ENCODE data around the gene CHRM2.
A peak's percentile ranks its signal among the peaks of the same experiment; 100 is the strongest.

Gene CHRM2

DNA sequence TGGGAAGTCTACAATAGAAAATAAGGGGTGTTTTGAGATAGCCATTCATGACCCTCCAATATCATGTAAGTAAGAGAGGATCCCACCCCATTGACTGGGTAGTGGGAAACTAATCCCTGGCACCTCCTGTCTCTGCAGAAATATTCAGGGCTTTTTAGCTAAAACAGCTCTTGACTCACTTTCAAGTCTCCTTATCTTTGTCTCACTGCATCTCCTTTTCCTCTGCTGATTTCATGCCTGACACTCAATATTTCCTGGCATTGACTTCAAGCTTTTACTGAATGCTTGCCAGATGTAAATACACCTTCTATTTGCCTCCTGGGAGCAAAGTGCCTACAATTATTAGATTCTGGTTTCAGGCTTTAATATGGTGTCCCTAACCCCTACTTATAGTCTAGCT lies 57.1 kb downstream of the CHRM2 start:
- Histone ChIP-seq H3K4me3 (ENCODE audit: low read length in 2 of 2) (no peak overlapping the region), H3K9ac (ENCODE audit: low read length in 2 of 2) (no peak overlapping the region), H3K36me3 (ENCODE audit: control insufficient read depth in 2 of 2, insufficient read depth in 2 of 2, low read length in 2 of 2) (peaks cover 2 to 6% of the 10 kb centered on the region in 2 donors), H3K27me3 (ENCODE audit: control insufficient read depth in 1 of 2, insufficient read depth in 2 of 2, low read length in 2 of 2) (no peaks in the 10 kb centered on the region), H3K4me1 (ENCODE audit: control insufficient read depth, insufficient read depth, low read length) (peaks cover 7% of the 10 kb centered on the region), H3K27ac (ENCODE audit: low read length) (no peak overlapping the region), H3K9me3 (ENCODE audit: control insufficient read depth in 2 of 2, low read length in 2 of 2) (no peaks in the 10 kb centered on the region)

DNA sequence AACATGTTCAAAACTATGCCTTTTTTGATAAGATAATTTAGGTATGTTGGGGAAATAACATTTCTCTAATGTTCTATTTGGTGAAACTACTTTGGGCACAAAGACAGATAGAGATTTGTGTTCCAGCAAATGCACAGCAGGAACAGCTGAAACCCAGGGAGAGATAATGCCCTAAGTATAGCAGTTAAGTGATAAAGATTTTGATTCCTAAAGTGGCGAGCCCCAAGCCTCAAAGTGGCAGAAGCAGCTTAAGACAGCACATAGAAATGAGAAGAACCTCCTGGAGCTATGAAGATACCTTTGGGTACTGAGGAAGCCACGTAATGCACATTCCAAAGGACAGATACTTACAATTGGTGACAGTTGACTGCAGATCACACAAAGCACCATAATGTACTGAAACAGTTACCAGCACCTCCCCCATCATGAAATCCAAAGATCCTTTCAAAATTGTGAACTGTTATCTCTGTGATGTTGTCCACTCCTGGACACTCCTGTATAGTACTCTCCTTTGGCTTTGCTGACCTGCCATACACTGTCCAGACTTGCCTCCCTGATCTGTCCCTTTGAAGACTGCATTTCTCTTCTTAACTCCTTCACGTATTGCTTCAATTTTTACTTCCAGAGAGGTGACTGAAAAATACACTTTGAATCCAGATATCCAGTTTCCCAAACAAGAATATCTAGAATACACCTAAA lies 62.9 kb downstream of the CHRM2 start:
- Histone ChIP-seq H3K9me3 (ENCODE audit: control insufficient read depth in 2 of 2, low read length in 2 of 2) (no peaks in the 10 kb centered on the region), H3K4me3 (ENCODE audit: low read length in 2 of 2) (no peak overlapping the region), H3K27me3 (ENCODE audit: control insufficient read depth in 1 of 2, insufficient read depth in 2 of 2, low read length in 2 of 2) (no peaks in the 10 kb centered on the region), H3K4me1 (ENCODE audit: control insufficient read depth, insufficient read depth, low read length) (peaks cover 5% of the 10 kb centered on the region), H3K36me3 (ENCODE audit: control insufficient read depth in 2 of 2, insufficient read depth in 2 of 2, low read length in 2 of 2) (no peaks in the 10 kb centered on the region), H3K27ac (ENCODE audit: low read length) (no peak overlapping the region), H3K9ac (ENCODE audit: low read length in 2 of 2) (no peak overlapping the region)

DNA sequence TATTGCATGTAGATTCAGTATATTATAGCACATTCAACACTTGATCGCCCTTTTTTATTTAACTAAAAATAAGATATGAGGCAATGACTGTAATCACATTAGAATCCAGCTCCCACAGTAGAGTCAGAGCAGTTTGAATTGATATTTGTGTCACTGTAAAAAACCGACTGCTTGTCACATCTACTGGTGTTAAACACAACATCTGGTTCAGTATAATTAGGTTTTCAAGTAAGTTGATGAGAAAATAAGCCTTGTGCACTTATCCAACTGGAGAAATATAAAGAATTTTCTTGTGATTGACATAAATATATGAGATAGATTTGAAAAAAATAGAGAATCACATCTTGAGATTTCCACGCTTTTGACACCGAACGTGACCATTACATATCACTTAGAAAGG lies 69.0 kb downstream of the CHRM2 start:
- H3K4me3 ChIP-seq (ENCODE audit: low read length in 2 of 2), result no peak overlapping the region
- no peaks in the 10 kb centered on the region for H3K36me3 ChIP-seq (ENCODE audit: control insufficient read depth in 2 of 2, insufficient read depth in 2 of 2, low read length in 2 of 2)
- no peaks in the 10 kb centered on the region for H3K4me1 ChIP-seq (ENCODE audit: control insufficient read depth, insufficient read depth, low read length)
- no peaks in the 10 kb centered on the region for H3K27me3 ChIP-seq (ENCODE audit: control insufficient read depth in 1 of 2, insufficient read depth in 2 of 2, low read length in 2 of 2)
- H3K9me3 ChIP-seq (ENCODE audit: control insufficient read depth in 2 of 2, low read length in 2 of 2), result no peaks in the 10 kb centered on the region
- no peak overlapping the region for H3K9ac ChIP-seq (ENCODE audit: low read length in 2 of 2)
- H3K27ac ChIP-seq (ENCODE audit: low read length), result no peak overlapping the region

DNA sequence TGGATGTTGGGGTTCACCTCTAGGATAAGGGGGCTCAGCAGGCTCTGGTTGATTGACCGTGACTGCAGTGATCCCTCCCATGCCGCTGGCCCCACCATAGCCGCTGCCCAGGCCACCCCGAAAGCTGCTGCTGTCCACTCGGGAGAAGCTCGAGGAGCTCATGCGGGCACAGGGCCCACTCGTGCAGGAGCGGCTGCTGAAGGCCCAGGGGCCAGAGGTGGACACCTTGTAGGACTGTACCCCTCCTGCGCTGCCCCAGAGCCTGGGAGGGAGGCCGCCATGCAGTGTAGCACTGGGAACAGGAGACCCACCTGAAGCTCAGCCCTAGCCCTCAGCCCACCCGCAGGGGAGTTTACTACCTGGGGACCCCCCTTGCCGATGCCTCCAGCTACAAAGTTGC lies 70.0 kb downstream of the CHRM2 start:
- Histone ChIP-seq H3K4me1 (ENCODE audit: control insufficient read depth, insufficient read depth, low read length) (no peaks in the 10 kb centered on the region), H3K4me3 (ENCODE audit: low read length in 2 of 2) (no peak overlapping the region), H3K27ac (ENCODE audit: low read length) (no peak overlapping the region), H3K27me3 (ENCODE audit: control insufficient read depth in 1 of 2, insufficient read depth in 2 of 2, low read length in 2 of 2) (no peaks in the 10 kb centered on the region), H3K36me3 (ENCODE audit: control insufficient read depth in 2 of 2, insufficient read depth in 2 of 2, low read length in 2 of 2) (no peaks in the 10 kb centered on the region), H3K9ac (ENCODE audit: low read length in 2 of 2) (no peak overlapping the region), H3K9me3 (ENCODE audit: control insufficient read depth in 2 of 2, low read length in 2 of 2) (no peaks in the 10 kb centered on the region)

DNA sequence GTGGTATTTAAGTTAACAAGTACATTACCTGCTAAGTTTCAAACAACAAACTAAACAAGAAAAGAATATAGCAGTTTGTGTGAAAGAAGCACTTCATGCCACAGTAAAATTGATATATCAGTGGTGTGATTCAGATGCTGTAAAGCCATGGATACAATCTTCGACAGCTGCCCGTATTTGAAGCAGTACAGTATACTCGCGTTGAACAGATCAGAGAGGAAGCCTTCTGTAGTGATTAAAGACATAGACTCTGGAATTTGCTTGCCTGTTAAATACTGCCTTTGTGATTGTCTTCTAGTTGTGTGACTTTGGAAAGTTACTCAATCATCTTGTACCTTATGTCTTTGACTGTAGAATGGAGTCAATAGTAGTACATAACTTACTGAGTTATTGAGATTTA lies 71.7 kb downstream of the CHRM2 start:
- H3K4me3 ChIP-seq (ENCODE audit: low read length in 2 of 2), result no peak overlapping the region
- no peak overlapping the region for H3K27ac ChIP-seq (ENCODE audit: low read length)
- no peaks in the 10 kb centered on the region for H3K4me1 ChIP-seq (ENCODE audit: control insufficient read depth, insufficient read depth, low read length)
- no peaks in the 10 kb centered on the region for H3K27me3 ChIP-seq (ENCODE audit: control insufficient read depth in 1 of 2, insufficient read depth in 2 of 2, low read length in 2 of 2)
- no peaks in the 10 kb centered on the region for H3K36me3 ChIP-seq (ENCODE audit: control insufficient read depth in 2 of 2, insufficient read depth in 2 of 2, low read length in 2 of 2)
- no peak overlapping the region for H3K9ac ChIP-seq (ENCODE audit: low read length in 2 of 2)
- no peaks in the 10 kb centered on the region for H3K9me3 ChIP-seq (ENCODE audit: control insufficient read depth in 2 of 2, low read length in 2 of 2)

DNA sequence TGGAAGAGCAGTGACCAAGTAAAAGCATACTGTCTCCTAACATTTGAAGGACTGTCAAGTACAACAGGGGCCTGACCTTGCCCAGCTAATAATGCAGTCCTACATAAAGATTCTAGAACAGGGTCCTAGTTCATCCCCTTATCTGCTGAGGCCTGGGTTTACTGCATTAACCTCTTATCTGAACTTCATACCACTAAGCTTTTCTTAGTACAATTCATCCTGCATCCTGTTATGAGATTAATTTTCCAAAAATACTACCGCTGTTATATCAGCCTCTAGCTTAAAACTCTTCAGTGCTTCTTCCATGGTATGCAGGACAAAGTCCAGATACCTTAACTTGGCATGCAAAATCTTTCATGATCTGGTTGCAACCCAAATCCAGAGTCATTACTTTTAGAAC lies 72.5 kb downstream of the CHRM2 start:
- no peaks in the 10 kb centered on the region for H3K4me1 ChIP-seq (ENCODE audit: control insufficient read depth, insufficient read depth, low read length)
- H3K9me3 ChIP-seq (ENCODE audit: control insufficient read depth in 2 of 2, low read length in 2 of 2), result no peaks in the 10 kb centered on the region
- no peak overlapping the region for H3K9ac ChIP-seq (ENCODE audit: low read length in 2 of 2)
- no peaks in the 10 kb centered on the region for H3K36me3 ChIP-seq (ENCODE audit: control insufficient read depth in 2 of 2, insufficient read depth in 2 of 2, low read length in 2 of 2)
- no peak overlapping the region for H3K27ac ChIP-seq (ENCODE audit: low read length)
- no peak overlapping the region for H3K4me3 ChIP-seq (ENCODE audit: low read length in 2 of 2)
- no peaks in the 10 kb centered on the region for H3K27me3 ChIP-seq (ENCODE audit: control insufficient read depth in 1 of 2, insufficient read depth in 2 of 2, low read length in 2 of 2)

DNA sequence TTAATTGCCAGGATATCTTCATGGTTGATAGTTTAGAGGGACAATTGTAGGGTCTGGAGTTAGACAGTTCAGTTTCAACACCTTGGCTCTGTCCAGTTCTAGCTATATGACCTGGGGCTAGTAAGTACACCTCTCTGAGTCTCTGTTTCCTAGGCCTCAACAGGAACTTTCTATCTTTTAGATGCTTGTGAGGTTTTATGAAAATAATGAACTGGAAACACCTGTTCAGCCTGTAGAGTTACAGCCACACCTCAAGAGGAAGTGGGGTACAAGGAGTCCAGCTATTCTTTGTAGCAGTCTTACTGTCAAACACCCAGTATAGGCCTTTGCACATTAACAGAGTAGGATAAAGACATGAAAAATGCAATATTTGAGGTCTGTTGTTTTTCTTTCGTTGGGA lies 73.4 kb downstream of the CHRM2 start:
- Histone ChIP-seq H3K4me3 (ENCODE audit: low read length in 2 of 2) (no peak overlapping the region), H3K9me3 (ENCODE audit: control insufficient read depth in 2 of 2, low read length in 2 of 2) (no peaks in the 10 kb centered on the region), H3K9ac (ENCODE audit: low read length in 2 of 2) (no peak overlapping the region), H3K27me3 (ENCODE audit: control insufficient read depth in 1 of 2, insufficient read depth in 2 of 2, low read length in 2 of 2) (no peaks in the 10 kb centered on the region), H3K4me1 (ENCODE audit: control insufficient read depth, insufficient read depth, low read length) (no peaks in the 10 kb centered on the region), H3K27ac (ENCODE audit: low read length) (peak overlapping the region; percentile 25), H3K36me3 (ENCODE audit: control insufficient read depth in 2 of 2, insufficient read depth in 2 of 2, low read length in 2 of 2) (no peaks in the 10 kb centered on the region)

DNA sequence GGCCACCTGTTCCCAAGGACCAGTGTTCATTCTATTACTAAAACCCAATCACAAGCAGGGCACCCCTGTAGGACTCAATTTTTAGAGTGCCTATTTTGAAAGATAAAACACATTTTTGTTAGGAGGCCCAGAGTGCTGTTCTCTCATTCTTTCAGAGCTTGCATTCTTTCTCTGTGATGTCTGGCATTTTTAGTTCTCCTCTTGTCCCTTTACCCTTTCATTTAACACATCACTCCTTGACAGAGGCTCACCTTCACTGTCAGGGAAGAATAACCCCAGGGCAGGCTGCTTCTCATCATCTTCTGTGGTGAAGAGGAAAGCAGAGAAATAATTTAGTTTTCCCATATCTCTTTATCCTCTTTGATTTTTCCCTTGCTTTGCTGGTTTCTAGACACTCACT lies 73.9 kb downstream of the CHRM2 start:
- no peak overlapping the region for H3K4me3 ChIP-seq (ENCODE audit: low read length in 2 of 2)
- no peaks in the 10 kb centered on the region for H3K36me3 ChIP-seq (ENCODE audit: control insufficient read depth in 2 of 2, insufficient read depth in 2 of 2, low read length in 2 of 2)
- no peak overlapping the region for H3K9ac ChIP-seq (ENCODE audit: low read length in 2 of 2)
- no peaks in the 10 kb centered on the region for H3K4me1 ChIP-seq (ENCODE audit: control insufficient read depth, insufficient read depth, low read length)
- H3K27me3 ChIP-seq (ENCODE audit: control insufficient read depth in 1 of 2, insufficient read depth in 2 of 2, low read length in 2 of 2), result no peaks in the 10 kb centered on the region
- peak overlapping the region; percentile 25 for H3K27ac ChIP-seq (ENCODE audit: low read length)
- H3K9me3 ChIP-seq (ENCODE audit: control insufficient read depth in 2 of 2, low read length in 2 of 2), result no peaks in the 10 kb centered on the region

DNA sequence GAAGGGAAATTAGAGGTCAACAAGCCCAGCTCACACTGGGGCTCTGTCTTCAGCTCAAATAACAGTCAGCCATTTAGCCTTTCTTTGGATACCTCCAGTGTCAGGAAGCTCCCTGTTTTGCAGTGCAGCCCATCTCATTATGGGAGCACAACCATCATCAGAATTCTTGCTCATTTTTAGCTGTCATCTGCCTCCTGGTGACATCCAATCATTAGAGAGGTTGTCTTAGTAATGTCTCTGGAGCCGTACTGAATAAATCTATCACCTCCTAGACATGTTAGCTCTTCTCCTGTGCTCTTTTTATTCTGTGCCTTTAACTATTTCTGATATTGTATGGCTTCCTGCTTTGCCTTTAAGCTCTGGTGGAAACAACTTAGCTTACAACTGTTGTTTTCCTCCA lies 74.5 kb downstream of the CHRM2 start:
- Histone ChIP-seq H3K27me3 (ENCODE audit: control insufficient read depth in 1 of 2, insufficient read depth in 2 of 2, low read length in 2 of 2) (no peaks in the 10 kb centered on the region), H3K36me3 (ENCODE audit: control insufficient read depth in 2 of 2, insufficient read depth in 2 of 2, low read length in 2 of 2) (no peaks in the 10 kb centered on the region), H3K9ac (ENCODE audit: low read length in 2 of 2) (no peak overlapping the region), H3K4me1 (ENCODE audit: control insufficient read depth, insufficient read depth, low read length) (no peaks in the 10 kb centered on the region), H3K4me3 (ENCODE audit: low read length in 2 of 2) (no peak overlapping the region), H3K27ac (ENCODE audit: low read length) (no peak overlapping the region), H3K9me3 (ENCODE audit: control insufficient read depth in 2 of 2, low read length in 2 of 2) (no peaks in the 10 kb centered on the region)

DNA sequence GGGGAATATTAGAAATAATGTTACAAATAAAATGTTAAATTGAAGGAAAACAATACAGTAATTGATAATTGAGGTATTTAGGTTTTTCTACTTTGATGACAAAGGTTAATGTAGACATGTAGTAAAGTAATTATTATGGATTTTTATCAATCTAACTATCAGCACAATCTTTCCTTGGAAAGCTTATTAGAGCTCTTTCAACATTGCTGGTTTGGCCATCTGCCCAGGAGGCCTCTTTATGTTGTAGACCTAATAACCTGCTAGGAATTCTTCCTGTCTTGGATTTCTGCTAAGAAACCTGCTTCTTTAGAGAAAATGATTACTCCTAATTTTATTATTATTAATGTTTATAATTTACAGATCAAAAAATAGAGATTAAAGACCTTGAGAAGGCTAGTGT lies 78.9 kb downstream of the CHRM2 start:
- Histone ChIP-seq H3K27me3 (ENCODE audit: control insufficient read depth in 1 of 2, insufficient read depth in 2 of 2, low read length in 2 of 2) (no peaks in the 10 kb centered on the region), H3K4me1 (ENCODE audit: control insufficient read depth, insufficient read depth, low read length) (no peaks in the 10 kb centered on the region), H3K9me3 (ENCODE audit: control insufficient read depth in 2 of 2, low read length in 2 of 2) (no peaks in the 10 kb centered on the region), H3K9ac (ENCODE audit: low read length in 2 of 2) (no peak overlapping the region), H3K36me3 (ENCODE audit: control insufficient read depth in 2 of 2, insufficient read depth in 2 of 2, low read length in 2 of 2) (no peaks in the 10 kb centered on the region), H3K27ac (ENCODE audit: low read length) (no peak overlapping the region), H3K4me3 (ENCODE audit: low read length in 2 of 2) (no peak overlapping the region)

DNA sequence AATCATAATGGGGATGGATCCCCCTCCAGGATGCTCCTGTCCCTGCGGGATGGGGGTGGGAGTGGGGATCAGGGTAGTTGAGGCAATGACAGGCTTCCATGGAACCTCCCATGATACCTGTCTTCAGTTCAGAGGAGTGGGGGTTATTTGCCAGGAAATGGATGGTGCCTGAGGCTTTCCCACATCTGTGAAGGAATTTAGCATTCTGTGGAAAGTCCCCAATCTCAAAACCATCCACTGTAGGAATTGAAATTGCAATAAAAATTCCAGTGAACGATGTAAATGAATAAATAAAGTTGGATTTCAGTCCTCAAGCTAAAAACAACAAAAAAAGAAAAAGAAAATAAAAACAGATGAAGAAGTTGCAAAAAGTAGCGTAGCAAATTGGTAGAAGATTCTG lies 81.9 kb downstream of the CHRM2 start:
- no peaks in the 10 kb centered on the region for H3K9me3 ChIP-seq (ENCODE audit: control insufficient read depth in 2 of 2, low read length in 2 of 2)
- H3K27ac ChIP-seq (ENCODE audit: low read length), result no peak overlapping the region
- H3K9ac ChIP-seq (ENCODE audit: low read length in 2 of 2), result no peak overlapping the region
- peaks cover 3% of the 10 kb centered on the region for H3K4me1 ChIP-seq (ENCODE audit: control insufficient read depth, insufficient read depth, low read length)
- no peak overlapping the region for H3K4me3 ChIP-seq (ENCODE audit: low read length in 2 of 2)
- H3K27me3 ChIP-seq (ENCODE audit: control insufficient read depth in 1 of 2, insufficient read depth in 2 of 2, low read length in 2 of 2), result no peaks in the 10 kb centered on the region
- peaks cover 0 to 3% of the 10 kb centered on the region in 2 donors for H3K36me3 ChIP-seq (ENCODE audit: control insufficient read depth in 2 of 2, insufficient read depth in 2 of 2, low read length in 2 of 2)

Measured in stomach smooth muscle (tissue), 2 donors.